ENCODE measurements around the gene GAGE10. TPM values are rescaled to one million over a fixed set of nuclear protein-coding genes. Genes with fewer than 3 reads are reported as not detected.

Gene GAGE10
- total RNA-seq, 1 experiment from 2014 or later: not detected

- no peak within 1 kb of the TSS for H3K9ac ChIP-seq (ENCODE audit: low read length)
- H3K36me3 ChIP-seq (ENCODE audit: control insufficient read depth in 1 of 2, insufficient read depth in 2 of 2, low read length in 2 of 2): no peaks in the 10 kb centered on the region
- no peak within 1 kb of the TSS for H2AFZ ChIP-seq (ENCODE audit: low read depth, low read length, poor library complexity, severe bottlenecking)
- no peaks in the 10 kb centered on the region for H3K27me3 ChIP-seq (ENCODE audit: insufficient read depth, low read length)
- no TSS peak for BruUV-seq (replicated peaks)
- no peak for DNase-seq (ENCODE audit: low read depth, low spot score)
- no peak for ATAC-seq
- ChIA-PET POLR2A (no interaction called here), RAD21 (ENCODE audit: low non-redundant PET in 1 of 2, low total read pairs in 2 of 2, uncharacterized antibody in 2 of 2, unreplicated experiment in 2 of 2) (no interaction called here), CTCF (no interaction called here)
- H3K9me2 ChIP-seq (ENCODE audit: insufficient read depth): no peaks in the 10 kb centered on the region
- H3K9me3 ChIP-seq (ENCODE audit: control insufficient read depth in 1 of 2, insufficient read depth in 1 of 2, low read depth in 1 of 2, low read length in 2 of 2): no peaks in the 10 kb centered on the region
- no peak within 1 kb of the TSS for H3K4me2 ChIP-seq (ENCODE audit: low read length)
- intact Hi-C loops (cut with micrococcal nuclease): no loop called here
- H3K4me1 ChIP-seq (ENCODE audit: control insufficient read depth in 1 of 2, insufficient read depth in 2 of 2, low read length in 2 of 2): peaks cover 0 to 6% of the 10 kb centered on the region in 2 experiments; a peak in 1 of 4 replicates
- no peak for TF ChIP-seq RAD21 (IDR thresholded peaks at IDR 0.05; ENCODE audit: low read depth)
- TF ChIP-seq, protein P1, sequence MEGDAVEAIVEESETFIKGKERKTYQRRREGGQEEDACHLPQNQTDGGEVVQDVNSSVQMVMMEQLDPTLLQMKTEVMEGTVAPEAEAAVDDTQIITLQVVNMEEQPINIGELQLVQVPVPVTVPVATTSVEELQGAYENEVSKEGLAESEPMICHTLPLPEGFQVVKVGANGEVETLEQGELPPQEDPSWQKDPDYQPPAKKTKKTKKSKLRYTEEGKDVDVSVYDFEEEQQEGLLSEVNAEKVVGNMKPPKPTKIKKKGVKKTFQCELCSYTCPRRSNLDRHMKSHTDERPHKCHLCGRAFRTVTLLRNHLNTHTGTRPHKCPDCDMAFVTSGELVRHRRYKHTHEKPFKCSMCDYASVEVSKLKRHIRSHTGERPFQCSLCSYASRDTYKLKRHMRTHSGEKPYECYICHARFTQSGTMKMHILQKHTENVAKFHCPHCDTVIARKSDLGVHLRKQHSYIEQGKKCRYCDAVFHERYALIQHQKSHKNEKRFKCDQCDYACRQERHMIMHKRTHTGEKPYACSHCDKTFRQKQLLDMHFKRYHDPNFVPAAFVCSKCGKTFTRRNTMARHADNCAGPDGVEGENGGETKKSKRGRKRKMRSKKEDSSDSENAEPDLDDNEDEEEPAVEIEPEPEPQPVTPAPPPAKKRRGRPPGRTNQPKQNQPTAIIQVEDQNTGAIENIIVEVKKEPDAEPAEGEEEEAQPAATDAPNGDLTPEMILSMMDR (IDR thresholded peaks at IDR 0.05 in 2 of 3, conservative IDR thresholded peaks at IDR 0.05 in 1 of 3; ENCODE audit: borderline replicate concordance in 1 of 3, insufficient read depth in 1 of 3, low read depth in 2 of 3, low read length in 2 of 3): no peak
- no peak for TF ChIP-seq FOSL1 (IDR thresholded peaks at IDR 0.05; ENCODE audit: low read depth)
- no peak for TF ChIP-seq POLR2A (IDR thresholded peaks at IDR 0.05; ENCODE audit: borderline replicate concordance, extremely low read depth, insufficient read depth, insufficient read length)
- no peak for TF ChIP-seq ZNF274 (IDR thresholded peaks at IDR 0.05; ENCODE audit: low read depth, low read length)
- TF ChIP-seq ZFX (IDR thresholded peaks at IDR 0.05): no peak
- no peak for TF ChIP-seq JUND (IDR thresholded peaks at IDR 0.05)
- no peak for TF ChIP-seq SIN3A (IDR thresholded peaks at IDR 0.05; ENCODE audit: low read depth)
- TF ChIP-seq SP1 (IDR thresholded peaks at IDR 0.05; ENCODE audit: low read depth): no peak
- no peak for TF ChIP-seq EGR1 (IDR thresholded peaks at IDR 0.05; ENCODE audit: low read depth)
- no peak for TF ChIP-seq EZH2phosphoT487 (IDR thresholded peaks at IDR 0.05; ENCODE audit: borderline replicate concordance)
- TF ChIP-seq, protein P2, sequence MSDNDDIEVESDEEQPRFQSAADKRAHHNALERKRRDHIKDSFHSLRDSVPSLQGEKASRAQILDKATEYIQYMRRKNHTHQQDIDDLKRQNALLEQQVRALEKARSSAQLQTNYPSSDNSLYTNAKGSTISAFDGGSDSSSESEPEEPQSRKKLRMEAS (IDR thresholded peaks at IDR 0.05): no peak
- TF ChIP-seq, protein P3, sequence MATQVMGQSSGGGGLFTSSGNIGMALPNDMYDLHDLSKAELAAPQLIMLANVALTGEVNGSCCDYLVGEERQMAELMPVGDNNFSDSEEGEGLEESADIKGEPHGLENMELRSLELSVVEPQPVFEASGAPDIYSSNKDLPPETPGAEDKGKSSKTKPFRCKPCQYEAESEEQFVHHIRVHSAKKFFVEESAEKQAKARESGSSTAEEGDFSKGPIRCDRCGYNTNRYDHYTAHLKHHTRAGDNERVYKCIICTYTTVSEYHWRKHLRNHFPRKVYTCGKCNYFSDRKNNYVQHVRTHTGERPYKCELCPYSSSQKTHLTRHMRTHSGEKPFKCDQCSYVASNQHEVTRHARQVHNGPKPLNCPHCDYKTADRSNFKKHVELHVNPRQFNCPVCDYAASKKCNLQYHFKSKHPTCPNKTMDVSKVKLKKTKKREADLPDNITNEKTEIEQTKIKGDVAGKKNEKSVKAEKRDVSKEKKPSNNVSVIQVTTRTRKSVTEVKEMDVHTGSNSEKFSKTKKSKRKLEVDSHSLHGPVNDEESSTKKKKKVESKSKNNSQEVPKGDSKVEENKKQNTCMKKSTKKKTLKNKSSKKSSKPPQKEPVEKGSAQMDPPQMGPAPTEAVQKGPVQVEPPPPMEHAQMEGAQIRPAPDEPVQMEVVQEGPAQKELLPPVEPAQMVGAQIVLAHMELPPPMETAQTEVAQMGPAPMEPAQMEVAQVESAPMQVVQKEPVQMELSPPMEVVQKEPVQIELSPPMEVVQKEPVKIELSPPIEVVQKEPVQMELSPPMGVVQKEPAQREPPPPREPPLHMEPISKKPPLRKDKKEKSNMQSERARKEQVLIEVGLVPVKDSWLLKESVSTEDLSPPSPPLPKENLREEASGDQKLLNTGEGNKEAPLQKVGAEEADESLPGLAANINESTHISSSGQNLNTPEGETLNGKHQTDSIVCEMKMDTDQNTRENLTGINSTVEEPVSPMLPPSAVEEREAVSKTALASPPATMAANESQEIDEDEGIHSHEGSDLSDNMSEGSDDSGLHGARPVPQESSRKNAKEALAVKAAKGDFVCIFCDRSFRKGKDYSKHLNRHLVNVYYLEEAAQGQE (IDR thresholded peaks at IDR 0.05; ENCODE audit: low read depth): no peak
- TF ChIP-seq, protein P4, sequence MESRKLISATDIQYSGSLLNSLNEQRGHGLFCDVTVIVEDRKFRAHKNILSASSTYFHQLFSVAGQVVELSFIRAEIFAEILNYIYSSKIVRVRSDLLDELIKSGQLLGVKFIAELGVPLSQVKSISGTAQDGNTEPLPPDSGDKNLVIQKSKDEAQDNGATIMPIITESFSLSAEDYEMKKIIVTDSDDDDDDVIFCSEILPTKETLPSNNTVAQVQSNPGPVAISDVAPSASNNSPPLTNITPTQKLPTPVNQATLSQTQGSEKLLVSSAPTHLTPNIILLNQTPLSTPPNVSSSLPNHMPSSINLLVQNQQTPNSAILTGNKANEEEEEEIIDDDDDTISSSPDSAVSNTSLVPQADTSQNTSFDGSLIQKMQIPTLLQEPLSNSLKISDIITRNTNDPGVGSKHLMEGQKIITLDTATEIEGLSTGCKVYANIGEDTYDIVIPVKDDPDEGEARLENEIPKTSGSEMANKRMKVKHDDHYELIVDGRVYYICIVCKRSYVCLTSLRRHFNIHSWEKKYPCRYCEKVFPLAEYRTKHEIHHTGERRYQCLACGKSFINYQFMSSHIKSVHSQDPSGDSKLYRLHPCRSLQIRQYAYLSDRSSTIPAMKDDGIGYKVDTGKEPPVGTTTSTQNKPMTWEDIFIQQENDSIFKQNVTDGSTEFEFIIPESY (IDR thresholded peaks at IDR 0.05; ENCODE audit: extremely low read depth, insufficient replicate concordance, low read length): no peak
- TF ChIP-seq CEBPB (IDR thresholded peaks at IDR 0.05; ENCODE audit: low read depth): no peak
- TF ChIP-seq ELF1 (IDR thresholded peaks at IDR 0.05; ENCODE audit: borderline replicate concordance, low read depth): no peak
- TF ChIP-seq SRF (IDR thresholded peaks at IDR 0.05; ENCODE audit: low read depth): no peak
- no peaks in the 10 kb centered on the region for H4K20me1 ChIP-seq (ENCODE audit: insufficient read depth)
- H3K4me3 ChIP-seq (replicated peaks in 1 of 2; ENCODE audit: low read depth in 1 of 2, low read length in 2 of 2): no peak within 1 kb of the TSS
- H3K27ac ChIP-seq (ENCODE audit: low read depth, low read length): no peak within 1 kb of the TSS
- H3K79me2 ChIP-seq (ENCODE audit: insufficient read depth, low read length): no peaks in the 10 kb centered on the region
Measured at GRCh38 chrX:49264460-49264859, 39.0 kb upstream of the GAGE10 start, which contains the start of gene FOXP3. Gene FOXP3 (minus strand): TSS chrX:49264710. CDS start chrX:49258505, 6,205 bp downstream.
